ENCODE data around the gene SNRPE. TPM values are rescaled to one million over a fixed set of nuclear protein-coding genes. Genes with fewer than 3 reads are reported as not detected.

SNRPE gene
- total and polyA plus RNA-seq, 2 experiments from 2014 or later, result 99.3 to 904 TPM

GRCh38 chr1:203873094-203873493 lies 11.7 kb downstream of the SNRPE start (continued):
- TF ChIP-seq ZNF462 (CRISPR knock-in tag; IDR thresholded peaks at IDR 0.05), result no peak
- no peak for TF ChIP-seq JUNB (IDR thresholded peaks at IDR 0.05; ENCODE audit: unreplicated experiment)

- Histone ChIP-seq H3K36me3 (ENCODE audit: insufficient read depth) (peaks cover 3% of the 10 kb centered on the region), H4K20me1 (replicated peaks; ENCODE audit: insufficient read depth) (no peaks in the 10 kb centered on the region; the same call in none of the 2 replicates), H3K9me2 (ENCODE audit: insufficient read depth) (no peaks in the 10 kb centered on the region), H3K27me3 (ENCODE audit: insufficient read depth) (no peaks in the 10 kb centered on the region), H3K79me2 (replicated peaks; ENCODE audit: insufficient read depth) (0 out of 2 replicates have a peak, but pooled peaks cover 5% of the 10 kb centered on the region), H2AFZ (no peak overlapping the region), H3F3A (replicated peaks; ENCODE audit: low read depth) (no peaks in the 10 kb centered on the region), H3K4me2 (no peak overlapping the region), H3K4me1 (ENCODE audit: insufficient read depth) (no peaks in the 10 kb centered on the region), H3K4me3 (no peak overlapping the region), H3K27ac (ENCODE audit: low read depth) (no peak overlapping the region)
- Mint-ChIP-seq H3K9me3 (no peaks in the 10 kb centered on the region; the same call in 2 of the 3 replicates), H3K4me3 (no peak overlapping the region), H3K36me3 (ENCODE audit: low read depth) (peaks cover 49% of the 10 kb centered on the region), H3K27me3 (ENCODE audit: insufficient read depth, low read depth, poor library complexity) (no peaks in the 10 kb centered on the region), H3K27ac (no peak overlapping the region), H3K4me1 (no peaks in the 10 kb centered on the region)
- DNase-seq (ENCODE audit: low spot score) (no peak), ATAC-seq (no peak)
- no peak for TF ChIP-seq ZNF462 (CRISPR knock-in tag; IDR thresholded peaks at IDR 0.05)
Measured at GRCh38 chr1:203878422-203878821, 17.0 kb downstream of the SNRPE start.
